B cell (primary cell): ENCODE data around the gene MTUS2. TPM values are rescaled to one million over a fixed set of nuclear protein-coding genes. Genes with fewer than 3 reads are reported as not detected.

ENCODE experiments used
- ATAC-seq: fragments of 200-7000 bp; cut with Tn5 transposase; one replicate; pipeline ENCODE4 v1.10.0; 2021; ENCODE audit warnings: low read depth, mild to moderate bottlenecking, moderate number of reproducible peaks, moderate library complexity
- CTCF ChIA-PET: fragments of 350-600 bp; sonication (Branson Sonifier 250); formaldehyde crosslinking; loops from one replicate; lab custom pipeline; 2021; ENCODE audit warnings: antibody characterized with exemption, inconsistent platforms; lab: Charles Lee
- POLR2A ChIA-PET: fragments of 350-600 bp; sonication (Branson Sonifier 250); formaldehyde crosslinking; loops from one replicate; lab custom pipeline; 2021; ENCODE audit warnings: antibody characterized with exemption; lab: Charles Lee
- DNase-seq: peaks from one replicate; pipeline ENCODE4 v3.0.0; 2013
- H2AFZ ChIP-seq: 2 replicates; pipeline ENCODE4 v1.6.1; 2012; ENCODE audit warnings: mild to moderate bottlenecking, low read depth, low read length; ENCODE audit not compliant: insufficient read depth, poor library complexity, severe bottlenecking
- H3K27ac ChIP-seq, 2 donors: 1 replicate in 1 of 2; 2 replicates in 1 of 2; pipeline ENCODE4 v1.5.1; 2012 to 2013; ENCODE audit warnings: low read length in 2 of 2, mild to moderate bottlenecking in 2 of 2, moderate library complexity in 1 of 2
- H3K27me3 ChIP-seq, 4 experiments: fragments of 200-600 bp in 1 of 4; sonication (generic) in 1 of 4; replicated peaks in 1 of 4; 1 replicate in 2 of 4; 2 replicates in 2 of 4; pipeline versions ENCODE4 v1.6.1 to v1.7.0; 2013 to 2016; ENCODE audit warnings: low read length in 3 of 4, mild to moderate bottlenecking in 2 of 4, mixed read lengths in 1 of 4, moderate library complexity in 1 of 4; ENCODE audit not compliant: insufficient read depth in 4 of 4, control insufficient read depth in 3 of 4; ENCODE audit errors: control extremely low read depth in 1 of 4
- H3K36me3 ChIP-seq, 2 experiments: replicated peaks in 1 of 2; 1 replicate in 1 of 2; 2 replicates in 1 of 2; pipeline versions ENCODE4 v1.6.1 to v1.7.1; 2013; ENCODE audit warnings: low read length in 1 of 2; ENCODE audit not compliant: insufficient read depth in 2 of 2, control insufficient read depth in 1 of 2; ENCODE audit errors: control extremely low read depth in 1 of 2, extremely low read depth in 1 of 2
- H3K4me1 ChIP-seq, 2 donors: fragments of 200-600 bp in 1 of 2; sonication (generic) in 1 of 2; 1 replicate in 1 of 2; 2 replicates in 1 of 2; pipeline versions ENCODE4 v1.5.1 to v1.6.1; 2013 to 2017; ENCODE audit warnings: low read length in 2 of 2; ENCODE audit not compliant: control insufficient read depth in 2 of 2, insufficient read depth in 2 of 2
- H3K4me2 ChIP-seq: replicated peaks from 2 replicates; pipeline ENCODE3; 2012; ENCODE audit warnings: mild to moderate bottlenecking, low read depth, low read length; ENCODE audit not compliant: poor library complexity, severe bottlenecking
- H3K4me3 ChIP-seq, 5 experiments: fragments of 200-600 bp in 1 of 5; sonication (generic) in 1 of 5; 1 replicate in 3 of 5; 2 replicates in 2 of 5; pipeline versions ENCODE4 v1.5.1 to v1.7.0; 2011 to 2016; ENCODE audit warnings: low read length in 4 of 5, mild to moderate bottlenecking in 4 of 5, low read depth in 2 of 5, control low read depth in 1 of 5, moderate library complexity in 1 of 5; ENCODE audit not compliant: insufficient read depth in 1 of 5; ENCODE audit errors: control extremely low read depth in 1 of 5, extremely low read depth in 1 of 5
- H3K79me2 ChIP-seq: fragments of 200-600 bp; sonication (generic); one replicate; pipeline ENCODE4 v1.6.0; 2016; ENCODE audit warnings: low read length; ENCODE audit not compliant: control insufficient read depth, insufficient read depth
- H3K9ac ChIP-seq: fragments of 200-600 bp; sonication (generic); 2 replicates; pipeline ENCODE4 v1.6.1; 2017; ENCODE audit warnings: mild to moderate bottlenecking, low read length, moderate library complexity
- H3K9me3 ChIP-seq, 3 donors: one replicate each; pipeline versions ENCODE4 v1.6.1 to v1.7.1; 2013; ENCODE audit warnings: low read length in 2 of 3; ENCODE audit not compliant: control insufficient read depth in 2 of 3, insufficient read depth in 1 of 3; ENCODE audit errors: control extremely low read depth in 1 of 3
- H4K20me1 ChIP-seq: 2 replicates; pipeline ENCODE4 v1.6.0; 2012; ENCODE audit warnings: mild to moderate bottlenecking, low read length; ENCODE audit not compliant: insufficient read depth, control insufficient read depth, poor library complexity, severe bottlenecking
- H3K27ac Mint-ChIP-seq: one replicate; pipeline ENCODE4 v1.8.0; 2021; ENCODE audit warnings: mixed read lengths
- H3K27me3 Mint-ChIP-seq: one replicate; pipeline ENCODE4 v1.8.0; 2021; ENCODE audit warnings: mixed read lengths
- H3K4me1 Mint-ChIP-seq: one replicate; pipeline ENCODE4 v1.8.0; 2021; ENCODE audit warnings: mixed read lengths
- H3K4me3 Mint-ChIP-seq: one replicate; pipeline ENCODE4 v1.8.0; 2021; ENCODE audit warnings: mixed read lengths
- H3K9me3 Mint-ChIP-seq: one replicate; pipeline ENCODE4 v1.8.0; 2022; ENCODE audit warnings: mixed read lengths; ENCODE audit not compliant: insufficient read depth
- EZH2 ChIP-seq: IDR thresholded peaks from 2 replicates; pipeline ENCODE4 v1.6.1; 2012; ENCODE audit warnings: borderline replicate concordance, low read depth, mild to moderate bottlenecking, moderate library complexity, low read length; ENCODE audit not compliant: insufficient read depth, poor library complexity, severe bottlenecking
- WGBS: methylation state at CpG from one replicate; pipeline ENCODE4 v1.1.5; 2013; ENCODE audit warnings: missing lambda C conversion rate; ENCODE audit not compliant: insufficient coverage; 5-methylcytosine and 5-hydroxymethylcytosine counted together
- intact Hi-C: fragments of 100-400 bp; cut with micrococcal nuclease; formaldehyde crosslinking; loops from one replicate; pipeline ENCODE4 v1.10.0; 2022
- polyA plus RNA-seq: library from polyadenylated mRNA; depleted of rRNA; stranded (reverse); fragments of >200 nt; gene quantifications from 2 replicates; pipeline ENCODE4 v1.2.3, GENCODE V29; 2012
- total RNA-seq, 2 donors: library from RNA; stranded (reverse); fragments of 120-200 nt in 1 of 2; gene quantifications; 1 replicate in 1 of 2; 2 replicates in 1 of 2; pipeline versions ENCODE4 v1.2.3 to v1.2.4, GENCODE V29; 2013 to 2022
- TF ChIP-seq, protein P1 (sequence below): fragments of 200-600 bp; IDR thresholded peaks from one replicate; pipeline ENCODE4 v1.8.0; 2022; ENCODE audit warnings: antibody characterized with exemption, mild to moderate bottlenecking

The MTUS2 gene
- total and polyA plus RNA-seq, 2 donors (not counting 1 experiment from before 2014, with no cell fraction given), result 0.12 TPM; not detected in 1

DNA sequence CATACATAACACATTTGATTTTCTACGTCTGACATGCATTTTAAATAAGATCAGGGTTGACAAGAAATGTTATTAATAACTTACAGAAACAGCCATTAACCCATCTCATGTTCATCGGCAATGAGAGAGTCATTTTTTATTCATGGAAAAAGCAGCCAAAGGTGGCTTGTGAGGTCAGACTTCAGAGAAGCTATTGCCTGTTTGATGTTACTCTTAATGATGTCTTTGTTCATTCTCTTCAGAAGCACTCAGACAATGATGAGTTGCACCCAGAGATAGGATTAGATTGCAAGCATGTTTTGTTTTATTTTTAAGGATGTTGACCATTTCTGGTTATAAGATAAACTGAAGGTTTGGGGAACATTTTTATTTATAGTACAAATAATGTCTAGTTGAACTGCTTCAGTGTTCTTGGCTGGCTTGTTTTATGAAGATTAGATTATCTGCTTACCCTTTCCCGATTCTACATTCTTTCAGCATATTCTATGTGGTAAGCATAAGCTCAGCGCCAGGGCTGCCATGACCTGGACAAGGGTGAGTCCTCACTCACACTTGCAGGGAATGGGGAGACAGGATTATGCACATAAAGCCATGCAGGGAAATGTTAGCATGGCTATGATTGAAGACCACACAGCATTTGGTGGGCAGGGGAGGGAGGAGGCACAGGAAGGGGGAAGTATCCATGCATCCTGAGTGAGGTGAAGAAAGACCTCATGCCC is 288.1 kb downstream of the MTUS2 start:
- peaks cover 0 to 3% (median 2%) of the 10 kb centered on the region in 4 experiments for H3K27me3 ChIP-seq
- Mint-ChIP-seq H3K27me3 (peaks cover 31% of the 10 kb centered on the region), H3K27ac (no peak overlapping the region)

DNA sequence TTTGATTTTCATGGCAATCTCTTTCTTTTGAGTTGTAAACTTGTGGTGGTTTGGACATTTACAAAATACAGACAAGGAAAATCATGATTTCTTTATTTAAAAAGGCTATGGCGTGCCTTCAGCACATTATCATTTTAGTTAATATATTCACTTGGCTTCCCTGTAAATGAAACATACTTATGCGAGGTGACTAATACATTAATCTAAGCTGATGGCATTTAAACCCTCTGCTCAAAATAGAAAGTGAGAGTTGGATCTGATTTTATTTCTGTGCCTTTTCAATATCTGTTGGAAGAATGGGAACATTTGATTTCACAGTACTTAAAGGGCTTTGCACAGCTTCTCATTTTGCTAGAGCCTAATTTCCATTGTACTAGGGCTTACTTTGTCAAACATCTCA is 289.8 kb downstream of the MTUS2 start:
- Histone ChIP-seq H3K27me3 (peaks cover 0 to 3% (median 2%) of the 10 kb centered on the region in 4 experiments), H2AFZ (no peak overlapping the region), H3K4me1 (no peaks in the 10 kb centered on the region), H4K20me1 (no peaks in the 10 kb centered on the region), H3K4me2 (no peak overlapping the region), H3K9ac (no peak overlapping the region), H3K79me2 (no peaks in the 10 kb centered on the region), H3K4me3 (no peak overlapping the region), H3K36me3 (no peaks in the 10 kb centered on the region), H3K27ac (no peak overlapping the region), H3K9me3 (no peaks in the 10 kb centered on the region)
- peaks cover 28% of the 10 kb centered on the region for H3K27me3 Mint-ChIP-seq
- POLR2A ChIA-PET, result no interaction called here
- no peaks in the 10 kb centered on the region for H3K9me3 Mint-ChIP-seq
- H3K4me3 Mint-ChIP-seq, result no peak overlapping the region
- CTCF ChIA-PET, result no interaction called here
- no peak overlapping the region for H3K27ac Mint-ChIP-seq
- no CpG with 5 or more reads among the region's 2 CpGs for WGBS
- intact Hi-C loops, result no loop called here
- no peaks in the 10 kb centered on the region for H3K4me1 Mint-ChIP-seq
- no peak for DNase-seq
- TF ChIP-seq EZH2, result no peak
- TF ChIP-seq, protein P1, sequence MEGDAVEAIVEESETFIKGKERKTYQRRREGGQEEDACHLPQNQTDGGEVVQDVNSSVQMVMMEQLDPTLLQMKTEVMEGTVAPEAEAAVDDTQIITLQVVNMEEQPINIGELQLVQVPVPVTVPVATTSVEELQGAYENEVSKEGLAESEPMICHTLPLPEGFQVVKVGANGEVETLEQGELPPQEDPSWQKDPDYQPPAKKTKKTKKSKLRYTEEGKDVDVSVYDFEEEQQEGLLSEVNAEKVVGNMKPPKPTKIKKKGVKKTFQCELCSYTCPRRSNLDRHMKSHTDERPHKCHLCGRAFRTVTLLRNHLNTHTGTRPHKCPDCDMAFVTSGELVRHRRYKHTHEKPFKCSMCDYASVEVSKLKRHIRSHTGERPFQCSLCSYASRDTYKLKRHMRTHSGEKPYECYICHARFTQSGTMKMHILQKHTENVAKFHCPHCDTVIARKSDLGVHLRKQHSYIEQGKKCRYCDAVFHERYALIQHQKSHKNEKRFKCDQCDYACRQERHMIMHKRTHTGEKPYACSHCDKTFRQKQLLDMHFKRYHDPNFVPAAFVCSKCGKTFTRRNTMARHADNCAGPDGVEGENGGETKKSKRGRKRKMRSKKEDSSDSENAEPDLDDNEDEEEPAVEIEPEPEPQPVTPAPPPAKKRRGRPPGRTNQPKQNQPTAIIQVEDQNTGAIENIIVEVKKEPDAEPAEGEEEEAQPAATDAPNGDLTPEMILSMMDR, result no peak
- no peak for ATAC-seq

More for the DNA sequence above, 288.1 kb downstream of the MTUS2 start:
- no peaks in the 10 kb centered on the region for H3K9me3 Mint-ChIP-seq
- no peak overlapping the region for H3K4me2 ChIP-seq
- no peak overlapping the region for H3K4me3 ChIP-seq
- H3K36me3 ChIP-seq, result no peaks in the 10 kb centered on the region
- no peaks in the 10 kb centered on the region for H3K4me1 Mint-ChIP-seq
- POLR2A ChIA-PET, result no interaction called here
- H3K9me3 ChIP-seq, result no peaks in the 10 kb centered on the region
- no peaks in the 10 kb centered on the region for H3K4me1 ChIP-seq
- WGBS, result no CpG with 5 or more reads among the region's 4 CpGs
- H2AFZ ChIP-seq, result no peak overlapping the region
- TF ChIP-seq EZH2, result no peak
- TF ChIP-seq, protein P1, result no peak
- no peak overlapping the region for H3K4me3 Mint-ChIP-seq
- H3K79me2 ChIP-seq, result no peaks in the 10 kb centered on the region
- no peak overlapping the region for H3K27ac ChIP-seq
- CTCF ChIA-PET, result no interaction called here
- intact Hi-C loops, result no loop called here
- no peak overlapping the region for H3K9ac ChIP-seq
- H4K20me1 ChIP-seq, result no peaks in the 10 kb centered on the region
- ATAC-seq, result no peak
- DNase-seq, result no peak
